Measurements from ENCODE around the gene CAMLG.
"Not testable (repeated sequence)": the region's sequence is repeated elsewhere in the genome, so short reads cannot be mapped to it uniquely, and the experiment has no call there.

CAMLG gene

GRCh38 chr5:134736173-134736812, 2.1 kb upstream of the CAMLG start:
- peaks cover 28% of the 10 kb centered on the region for H3K79me2 ChIP-seq (ENCODE audit: control insufficient read depth, insufficient read depth, low read length, unreplicated experiment)
- H3K4me3 ChIP-seq (ENCODE audit: low read depth, low read length), result no peak overlapping the region
- H3K27ac ChIP-seq (ENCODE audit: low read depth, low read length), result no peak overlapping the region
- no peak overlapping the region for H2AFZ ChIP-seq (ENCODE audit: low read length, unreplicated experiment)
- no peaks in the 10 kb centered on the region for H3K27me3 ChIP-seq (ENCODE audit: insufficient read depth, low read length)
- peaks cover 10% of the 10 kb centered on the region for H3K4me1 ChIP-seq (ENCODE audit: control insufficient read depth, insufficient read depth, low read length, unreplicated experiment)
- 0 out of 2 replicates have a peak, but pooled peaks cover 2% of the 10 kb centered on the region for H3K36me3 ChIP-seq (ENCODE audit: insufficient read depth, low read length)

GRCh38 chr5:134738963-134739661, 764 bp downstream of the CAMLG start:
- Histone ChIP-seq H3K4me1 (ENCODE audit: control insufficient read depth, insufficient read depth, low read length, unreplicated experiment) (peaks cover 10% of the 10 kb centered on the region), H2AFZ (ENCODE audit: low read length, unreplicated experiment) (peak overlapping the region; percentile 63), H3K27me3 (ENCODE audit: insufficient read depth, low read length) (no peaks in the 10 kb centered on the region), H3K4me3 (ENCODE audit: low read depth, low read length) (peak overlapping the region; percentile 88), H3K36me3 (ENCODE audit: insufficient read depth, low read length) (0 out of 2 replicates have a peak, but pooled peaks cover 7% of the 10 kb centered on the region), H3K79me2 (ENCODE audit: control insufficient read depth, insufficient read depth, low read length, unreplicated experiment) (peaks cover 34% of the 10 kb centered on the region), H3K27ac (ENCODE audit: low read depth, low read length) (peak overlapping the region; percentile 79)

GRCh38 chr5:134741052-134741451, 2.7 kb downstream of the CAMLG start:
- Histone ChIP-seq H2AFZ (ENCODE audit: low read length, unreplicated experiment) (no peak overlapping the region), H3K4me3 (ENCODE audit: low read depth, low read length) (no peak overlapping the region), H3K27me3 (ENCODE audit: insufficient read depth, low read length) (no peaks in the 10 kb centered on the region), H3K79me2 (ENCODE audit: control insufficient read depth, insufficient read depth, low read length, unreplicated experiment) (peaks cover 34% of the 10 kb centered on the region), H3K27ac (ENCODE audit: low read depth, low read length) (no peak overlapping the region), H3K4me1 (ENCODE audit: control insufficient read depth, insufficient read depth, low read length, unreplicated experiment) (peaks cover 10% of the 10 kb centered on the region), H3K36me3 (ENCODE audit: insufficient read depth, low read length) (0 out of 2 replicates have a peak, but pooled peaks cover 7% of the 10 kb centered on the region)

- H3K4me1 ChIP-seq (ENCODE audit: control insufficient read depth, insufficient read depth, low read length, unreplicated experiment), result peaks cover 10% of the 10 kb centered on the region
- H3K27ac ChIP-seq (ENCODE audit: low read depth, low read length), result no peak overlapping the region
- H3K79me2 ChIP-seq (ENCODE audit: control insufficient read depth, insufficient read depth, low read length, unreplicated experiment), result peaks cover 34% of the 10 kb centered on the region
Measured at GRCh38 chr5:134742134-134742533, 3.8 kb downstream of the CAMLG start.

GRCh38 chr5:134749415-134749814, 11.1 kb downstream of the CAMLG start:
- no peak overlapping the region for H3K27ac ChIP-seq (ENCODE audit: low read depth, low read length)
- no peak overlapping the region for H2AFZ ChIP-seq (ENCODE audit: low read length, unreplicated experiment)
- H3K27me3 ChIP-seq (ENCODE audit: insufficient read depth, low read length), result no peaks in the 10 kb centered on the region
- H3K79me2 ChIP-seq (ENCODE audit: control insufficient read depth, insufficient read depth, low read length, unreplicated experiment), result no peaks in the 10 kb centered on the region
- H3K36me3 ChIP-seq (ENCODE audit: insufficient read depth, low read length), result 0 out of 2 replicates have a peak, but pooled peaks cover 6% of the 10 kb centered on the region
- no peaks in the 10 kb centered on the region for H3K4me1 ChIP-seq (ENCODE audit: control insufficient read depth, insufficient read depth, low read length, unreplicated experiment)
- H3K4me3 ChIP-seq (ENCODE audit: low read depth, low read length), result no peak overlapping the region

More at GRCh38 chr5:134742134-134742533, 3.8 kb downstream of the CAMLG start:
- Histone ChIP-seq H2AFZ (ENCODE audit: low read length, unreplicated experiment) (no peak overlapping the region), H3K4me3 (ENCODE audit: low read depth, low read length) (no peak overlapping the region), H3K27me3 (ENCODE audit: insufficient read depth, low read length) (no peaks in the 10 kb centered on the region), H3K36me3 (ENCODE audit: insufficient read depth, low read length) (0 out of 2 replicates have a peak, but pooled peaks cover 7% of the 10 kb centered on the region)

GRCh38 chr5:134758176-134758503, 19.8 kb downstream of the CAMLG start:
- H3K4me1 ChIP-seq (ENCODE audit: control insufficient read depth, insufficient read depth, low read length, unreplicated experiment), result peaks cover 9% of the 10 kb centered on the region
- H2AFZ ChIP-seq (ENCODE audit: low read length, unreplicated experiment), result peak overlapping the region; percentile 80
- H3K4me3 ChIP-seq (ENCODE audit: low read depth, low read length), result peak overlapping the region; percentile 91
- H3K27ac ChIP-seq (ENCODE audit: low read depth, low read length), result no peak overlapping the region
- H3K27me3 ChIP-seq (ENCODE audit: insufficient read depth, low read length), result no peaks in the 10 kb centered on the region
- peaks cover 4% of the 10 kb centered on the region for H3K36me3 ChIP-seq (ENCODE audit: insufficient read depth, low read length)
- peaks cover 38% of the 10 kb centered on the region for H3K79me2 ChIP-seq (ENCODE audit: control insufficient read depth, insufficient read depth, low read length, unreplicated experiment)

- H2AFZ ChIP-seq (ENCODE audit: low read length, unreplicated experiment), result peak within 1 kb of the TSS; percentile 80
- H3K27ac ChIP-seq (ENCODE audit: low read depth, low read length), result peak within 1 kb of the TSS; percentile 47; the same call in 1 of the 2 replicates
- H3K79me2 ChIP-seq (ENCODE audit: control insufficient read depth, insufficient read depth, low read length, unreplicated experiment), result peaks cover 44% of the 10 kb centered on the region
- peak within 1 kb of the TSS; percentile 91 for H3K4me3 ChIP-seq (ENCODE audit: low read depth, low read length)
- peaks cover 4% of the 10 kb centered on the region for H3K36me3 ChIP-seq (ENCODE audit: insufficient read depth, low read length)
- H3K4me1 ChIP-seq (ENCODE audit: control insufficient read depth, insufficient read depth, low read length, unreplicated experiment), result peaks cover 9% of the 10 kb centered on the region
- H3K27me3 ChIP-seq (ENCODE audit: insufficient read depth, low read length), result no peaks in the 10 kb centered on the region
Measured at GRCh38 chr5:134758504-134759341, 20.4 kb downstream of the CAMLG start, which contains the start of gene DDX46. DDX46 (plus strand) TSS chr5:134758779; CDS start chr5:134758939, 160 bp downstream.

- not testable (repeated sequence) for H2AFZ ChIP-seq (ENCODE audit: low read length, unreplicated experiment); H3K4me3 ChIP-seq (ENCODE audit: low read depth, low read length); H3K27me3 ChIP-seq (ENCODE audit: insufficient read depth, low read length); H3K4me1 ChIP-seq (ENCODE audit: control insufficient read depth, insufficient read depth, low read length, unreplicated experiment); H3K27ac ChIP-seq (ENCODE audit: low read depth, low read length)
- peaks cover 30% of the 10 kb centered on the region for H3K79me2 ChIP-seq (ENCODE audit: control insufficient read depth, insufficient read depth, low read length, unreplicated experiment)
- peaks cover 16% of the 10 kb centered on the region for H3K36me3 ChIP-seq (ENCODE audit: insufficient read depth, low read length)
Measured at GRCh38 chr5:134767528-134768291, 29.4 kb downstream of the CAMLG start.

GRCh38 chr5:134769206-134769605, 30.9 kb downstream of the CAMLG start:
- H2AFZ ChIP-seq (ENCODE audit: low read length, unreplicated experiment), result no peak overlapping the region
- no peaks in the 10 kb centered on the region for H3K4me1 ChIP-seq (ENCODE audit: control insufficient read depth, insufficient read depth, low read length, unreplicated experiment)
- no peaks in the 10 kb centered on the region for H3K27me3 ChIP-seq (ENCODE audit: insufficient read depth, low read length)
- peaks cover 27% of the 10 kb centered on the region for H3K36me3 ChIP-seq (ENCODE audit: insufficient read depth, low read length)
- H3K79me2 ChIP-seq (ENCODE audit: control insufficient read depth, insufficient read depth, low read length, unreplicated experiment), result peaks cover 18% of the 10 kb centered on the region
- 0 out of 2 replicates have a peak overlapping the region, but pooled peaks have one; percentile 8 for H3K27ac ChIP-seq (ENCODE audit: low read depth, low read length)
- no peak overlapping the region for H3K4me3 ChIP-seq (ENCODE audit: low read depth, low read length)

All from ACC112 (cell line).